ACHN (cell line): ENCODE measurements around the gene SOCS3.

Source experiments
- DNase-seq: peaks from one replicate; pipeline ENCODE4 v3.0.0-alpha.2; 2015
- in situ Hi-C: cut with HindIII; loops from 2 replicates; pipeline ENCODE4 v1.10.0; 2017; ENCODE audit warnings: low sequenced_read_pairs, low pct_ligation_motif_present, low pct_unique_long_range_greater_than_20kb

Gene SOCS3

GRCh38 chr17:78392295-78392694 lies 32.4 kb upstream of the SOCS3 start:
- in situ Hi-C loops: no loop called here

GRCh38 chr17:78391843-78392242 lies 32.0 kb upstream of the SOCS3 start:
- in situ Hi-C loops: no loop called here
- peak; percentile 42 for DNase-seq

More at GRCh38 chr17:78392295-78392694, 32.4 kb upstream of the SOCS3 start:
- no peak for DNase-seq

- no peak for DNase-seq
- in situ Hi-C loops: no loop called here
Measured at GRCh38 chr17:78391051-78391431, 31.2 kb upstream of the SOCS3 start.

GRCh38 chr17:78390241-78391050 lies 30.6 kb upstream of the SOCS3 start:
- peak; percentile 94 for DNase-seq
- in situ Hi-C loops: no loop called here

- DNase-seq: no peak
- in situ Hi-C loops: no loop called here
Measured at GRCh38 chr17:78387977-78388941, 28.4 kb upstream of the SOCS3 start.

- no peak for DNase-seq
- in situ Hi-C loops: no loop called here
Measured at GRCh38 chr17:78384479-78385175, 24.8 kb upstream of the SOCS3 start.

GRCh38 chr17:78383725-78384471 lies 24.0 kb upstream of the SOCS3 start:
- peak; percentile 78 for DNase-seq
- in situ Hi-C loops: no loop called here

GRCh38 chr17:78381601-78382232 lies 21.8 kb upstream of the SOCS3 start:
- DNase-seq: peak; percentile 59
- in situ Hi-C loops: no loop called here

- DNase-seq: no peak
- in situ Hi-C loops: no loop called here
Measured at GRCh38 chr17:78380370-78380769, 20.5 kb upstream of the SOCS3 start.

- peak; percentile 81 for DNase-seq
- in situ Hi-C loops: no loop called here
Measured at GRCh38 chr17:78379131-78379491, 19.2 kb upstream of the SOCS3 start.

GRCh38 chr17:78378225-78379130 lies 18.6 kb upstream of the SOCS3 start, which contains the start of gene PGS1:
Gene PGS1, plus strand, starts transcription at chr17:78378649. Its CDS starts 17 bp downstream, at chr17:78378666.
- peak; percentile 82 for DNase-seq
- in situ Hi-C loops: no loop called here

GRCh38 chr17:78377858-78378224 lies 18.0 kb upstream of the SOCS3 start:
- in situ Hi-C loops: no loop called here
- DNase-seq: no peak

GRCh38 chr17:78376161-78376560 lies 16.3 kb upstream of the SOCS3 start:
- in situ Hi-C loops: no loop called here
- no peak for DNase-seq

GRCh38 chr17:78375401-78376151 lies 15.7 kb upstream of the SOCS3 start:
- DNase-seq: peak; percentile 95
- in situ Hi-C loops: no loop called here

GRCh38 chr17:78374631-78375274 lies 14.9 kb upstream of the SOCS3 start:
- in situ Hi-C loops: no loop called here
- peak; percentile 86 for DNase-seq

- DNase-seq: no peak
- in situ Hi-C loops: no loop called here
Measured at GRCh38 chr17:78374189-78374588, 14.3 kb upstream of the SOCS3 start.
